BLaER1 (cell line): ENCODE measurements around the gene PAQR7.

ENCODE experiments used
- H3K27ac ChIP-seq: shearing (Covaris generic); formaldehyde crosslinking; 2 replicates; pipeline ENCODE4 v1.8.1; 2022
- H3K27me3 ChIP-seq: shearing (Covaris generic); formaldehyde crosslinking; 2 replicates; pipeline ENCODE4 v1.8.1; 2022
- H3K36me3 ChIP-seq: shearing (Covaris generic); formaldehyde crosslinking; 2 replicates; pipeline ENCODE4 v1.8.1; 2022
- H3K4me1 ChIP-seq: shearing (Covaris generic); formaldehyde crosslinking; 2 replicates; pipeline ENCODE4 v1.8.1; 2022
- H3K4me2 ChIP-seq: shearing (Covaris generic); formaldehyde crosslinking; 2 replicates; pipeline ENCODE4 v1.8.1; 2022
- H3K4me3 ChIP-seq: shearing (Covaris generic); formaldehyde crosslinking; 2 replicates; pipeline ENCODE4 v1.8.1; 2022
- H3K9ac ChIP-seq: shearing (Covaris generic); formaldehyde crosslinking; 2 replicates; pipeline ENCODE4 v1.8.1; 2022
- H3K9me3 ChIP-seq: shearing (Covaris generic); formaldehyde crosslinking; 2 replicates; pipeline ENCODE4 v1.8.1; 2022
- H4K20me1 ChIP-seq: shearing (Covaris generic); formaldehyde crosslinking; 2 replicates; pipeline ENCODE4 v1.8.1; 2022
- Cebpa-rat ChIP-seq: shearing (Covaris generic); IDR thresholded peaks from 2 replicates; pipeline ENCODE4 v1.8.1; 2022

PAQR7 gene

GRCh38 chr1:25913206-25913605, 37.7 kb upstream of the PAQR7 start:
- Histone ChIP-seq H4K20me1 (no peaks in the 10 kb centered on the region), H3K4me1 (no peaks in the 10 kb centered on the region)
- TF ChIP-seq Cebpa-rat = no peak

GRCh38 chr1:25912076-25912831, 36.7 kb upstream of the PAQR7 start:
- Histone ChIP-seq H3K36me3 (no peaks in the 10 kb centered on the region), H3K4me3 (no peak overlapping the region), H4K20me1 (no peaks in the 10 kb centered on the region), H3K9me3 (no peaks in the 10 kb centered on the region), H3K9ac (no peak overlapping the region), H3K4me2 (no peak overlapping the region), H3K27ac (no peak overlapping the region), H3K4me1 (peaks cover 7% of the 10 kb centered on the region), H3K27me3 (no peaks in the 10 kb centered on the region)
- TF ChIP-seq Cebpa-rat = no peak

More at GRCh38 chr1:25913206-25913605, 37.7 kb upstream of the PAQR7 start:
- H3K4me2 ChIP-seq = no peak overlapping the region
- H3K27ac ChIP-seq = no peak overlapping the region
- no peak overlapping the region for H3K9ac ChIP-seq
- H3K4me3 ChIP-seq = no peak overlapping the region
- H3K27me3 ChIP-seq = no peaks in the 10 kb centered on the region
- no peaks in the 10 kb centered on the region for H3K9me3 ChIP-seq
- H3K36me3 ChIP-seq = no peaks in the 10 kb centered on the region

- Histone ChIP-seq H3K4me3 (no peak overlapping the region), H3K27ac (no peak overlapping the region), H3K9me3 (no peaks in the 10 kb centered on the region), H3K4me2 (no peak overlapping the region), H3K27me3 (no peaks in the 10 kb centered on the region), H3K4me1 (peaks cover 15% of the 10 kb centered on the region), H3K36me3 (no peaks in the 10 kb centered on the region), H4K20me1 (no peaks in the 10 kb centered on the region), H3K9ac (no peak overlapping the region)
- TF ChIP-seq Cebpa-rat = no peak
These were observed 35.7 kb upstream of the PAQR7 start for GRCh38 chr1:25911162-25911561.

- peaks cover 13% of the 10 kb centered on the region for H4K20me1 ChIP-seq
- H3K27ac ChIP-seq = no peak overlapping the region
- H3K9ac ChIP-seq = no peak overlapping the region
- H3K4me1 ChIP-seq = peaks cover 22% of the 10 kb centered on the region
- no peak overlapping the region for H3K4me2 ChIP-seq
- H3K36me3 ChIP-seq = peaks cover 5% of the 10 kb centered on the region
- no peaks in the 10 kb centered on the region for H3K9me3 ChIP-seq
- no peaks in the 10 kb centered on the region for H3K27me3 ChIP-seq
- H3K4me3 ChIP-seq = no peak overlapping the region
- no peak for TF ChIP-seq Cebpa-rat
These were observed 33.5 kb upstream of the PAQR7 start for GRCh38 chr1:25909040-25909439.

GRCh38 chr1:25908161-25908560, 32.7 kb upstream of the PAQR7 start:
- Histone ChIP-seq H3K36me3 (peaks cover 14% of the 10 kb centered on the region), H3K4me1 (peaks cover 31% of the 10 kb centered on the region), H3K27ac (no peak overlapping the region), H3K4me3 (no peak overlapping the region), H4K20me1 (peaks cover 22% of the 10 kb centered on the region), H3K4me2 (no peak overlapping the region), H3K9ac (no peak overlapping the region), H3K9me3 (no peaks in the 10 kb centered on the region), H3K27me3 (no peaks in the 10 kb centered on the region)
- TF ChIP-seq Cebpa-rat = no peak

GRCh38 chr1:25907601-25908000, 32.1 kb upstream of the PAQR7 start:
- Histone ChIP-seq H4K20me1 (peaks cover 27% of the 10 kb centered on the region), H3K36me3 (peaks cover 19% of the 10 kb centered on the region), H3K9me3 (no peaks in the 10 kb centered on the region), H3K27me3 (no peaks in the 10 kb centered on the region), H3K4me1 (peaks cover 36% of the 10 kb centered on the region), H3K9ac (no peak overlapping the region; the same call in 1 of the 2 replicates), H3K27ac (no peak overlapping the region), H3K4me2 (peak overlapping the region; percentile 94; the same call in 1 of the 2 replicates), H3K4me3 (no peak overlapping the region)
- TF ChIP-seq Cebpa-rat = no peak

- Histone ChIP-seq H3K27me3 (no peaks in the 10 kb centered on the region), H3K4me1 (peaks cover 42% of the 10 kb centered on the region), H3K9me3 (no peaks in the 10 kb centered on the region), H3K27ac (peak overlapping the region; percentile 95), H4K20me1 (peaks cover 36% of the 10 kb centered on the region), H3K4me2 (peak overlapping the region; percentile 94), H3K4me3 (peak overlapping the region; percentile 90), H3K36me3 (peaks cover 28% of the 10 kb centered on the region), H3K9ac (peak overlapping the region; percentile 96)
- TF ChIP-seq Cebpa-rat = no peak
These were observed 31.3 kb upstream of the PAQR7 start for GRCh38 chr1:25906644-25907300.

- peak within 1 kb of the TSS; percentile 95 for H3K27ac ChIP-seq
- H3K4me2 ChIP-seq = peak within 1 kb of the TSS; percentile 94
- peaks cover 36% of the 10 kb centered on the region for H3K36me3 ChIP-seq
- H3K9ac ChIP-seq = peak within 1 kb of the TSS; percentile 96
- H4K20me1 ChIP-seq = peaks cover 44% of the 10 kb centered on the region
- no peaks in the 10 kb centered on the region for H3K9me3 ChIP-seq
- no peaks in the 10 kb centered on the region for H3K27me3 ChIP-seq
- peak within 1 kb of the TSS; percentile 90 for H3K4me3 ChIP-seq
- TF ChIP-seq Cebpa-rat = no peak
- H3K4me1 ChIP-seq = peaks cover 48% of the 10 kb centered on the region
These were observed 30.5 kb upstream of the PAQR7 start, which contains the start of gene STMN1 for GRCh38 chr1:25905680-25906643. TSS of gene STMN1 (minus strand) at chr1:25906419. CDS start at chr1:25904676, 1,743 bp downstream.

GRCh38 chr1:25904943-25905679, 29.6 kb upstream of the PAQR7 start:
- no peaks in the 10 kb centered on the region for H3K27me3 ChIP-seq
- TF ChIP-seq Cebpa-rat = no peak
- H3K4me2 ChIP-seq = peak overlapping the region; percentile 94
- H3K4me1 ChIP-seq = peaks cover 48% of the 10 kb centered on the region
- peak overlapping the region; percentile 95 for H3K27ac ChIP-seq
- peaks cover 52% of the 10 kb centered on the region for H4K20me1 ChIP-seq
- peak overlapping the region; percentile 96 for H3K9ac ChIP-seq
- H3K9me3 ChIP-seq = no peaks in the 10 kb centered on the region
- H3K4me3 ChIP-seq = peak overlapping the region; percentile 90
- peaks cover 44% of the 10 kb centered on the region for H3K36me3 ChIP-seq
